H1 (cell line): ENCODE measurements around the gene NUP205. TPM values are rescaled to one million over a fixed set of nuclear protein-coding genes. Genes with fewer than 3 reads are reported as not detected.

Source experiments
- CTCF ChIA-PET: fragments of 300-600 bp; sonication (Branson Sonifier 250); formaldehyde crosslinking; loops from one replicate; lab custom pipeline; 2021; ENCODE audit not compliant: partially characterized antibody; lab: Charles Lee
- POLR2A ChIA-PET: fragments of 300-600 bp; sonication (Branson Sonifier 250); formaldehyde crosslinking; loops from one replicate; lab custom pipeline; 2021; ENCODE audit warnings: inconsistent platforms; ENCODE audit not compliant: partially characterized antibody; lab: Charles Lee
- DNase-seq, 2 experiments: peaks; one replicate each; pipeline versions ENCODE4 v3.0.0 to v3.0.0-alpha.2; 2010 to 2022; ENCODE audit warnings: low spot score in 2 of 2, low read depth in 1 of 2, mixed read lengths in 1 of 2
- FAIRE-seq: peaks from 2 replicates; lab custom pipeline; 2011; peaks lifted over from hg19 to GRCh38; lab: Jason Lieb, UNC
- H2AFZ ChIP-seq: 2 replicates; pipeline ENCODE4 v1.8.1; 2012; ENCODE audit warnings: low read length, inconsistent platforms
- H2AK5ac ChIP-seq: 2 replicates; pipeline ENCODE4 v1.6.1; 2013; ENCODE audit warnings: low read depth, low read length
- H2BK120ac ChIP-seq: replicated peaks from 2 replicates; pipeline ENCODE3; 2013; ENCODE audit warnings: low read depth, low read length, inconsistent platforms
- H2BK12ac ChIP-seq: 2 replicates; pipeline ENCODE4 v1.6.1; 2013; ENCODE audit warnings: low read depth, low read length
- H2BK15ac ChIP-seq: 2 replicates; pipeline ENCODE4 v1.6.1; 2013; ENCODE audit warnings: low read length
- H2BK20ac ChIP-seq: 2 replicates; pipeline ENCODE4 v1.6.1; 2013; ENCODE audit warnings: low read length
- H2BK5ac ChIP-seq: 2 replicates; pipeline ENCODE4 v1.6.1; 2013; ENCODE audit warnings: low read depth, low read length
- H3K14ac ChIP-seq: 2 replicates; pipeline ENCODE4 v1.6.1; 2013; ENCODE audit warnings: inconsistent platforms; ENCODE audit not compliant: insufficient read length
- H3K18ac ChIP-seq: 2 replicates; pipeline ENCODE4 v1.6.1; 2013; ENCODE audit warnings: low read length; ENCODE audit errors: extremely low read depth
- H3K23ac ChIP-seq: 2 replicates; pipeline ENCODE4 v1.6.1; 2013; ENCODE audit warnings: inconsistent platforms; ENCODE audit not compliant: insufficient read length
- H3K23me2 ChIP-seq: 2 replicates; pipeline ENCODE4 v1.6.1; 2013; ENCODE audit warnings: low read depth, low read length
- H3K27ac ChIP-seq: 2 replicates; pipeline ENCODE4 v1.6.1; 2011; ENCODE audit warnings: low read depth, low read length, inconsistent platforms
- H3K27me3 ChIP-seq, 4 experiments: replicated peaks in 1 of 4; 1 replicate in 1 of 4; 2 replicates in 3 of 4; pipeline versions ENCODE4 v1.6.1 to v1.8.1; 2011 to 2013; ENCODE audit warnings: low read length in 3 of 4, mild to moderate bottlenecking in 3 of 4, inconsistent platforms in 2 of 4, mixed read lengths in 2 of 4, moderate library complexity in 1 of 4; ENCODE audit not compliant: control insufficient read depth in 3 of 4, insufficient read depth in 3 of 4; ENCODE audit errors: extremely low read depth in 1 of 4
- H3K36me3 ChIP-seq, 4 experiments: 2 replicates each; pipeline versions ENCODE4 v1.6.1 to v1.8.1; 2011 to 2013; ENCODE audit warnings: mild to moderate bottlenecking in 4 of 4, low read length in 3 of 4, moderate library complexity in 2 of 4, control low read depth in 1 of 4, inconsistent platforms in 1 of 4; ENCODE audit not compliant: insufficient read depth in 4 of 4, control insufficient read depth in 2 of 4
- H3K4ac ChIP-seq: replicated peaks from 2 replicates; pipeline ENCODE3; 2013; ENCODE audit warnings: low read length, low read depth, mixed read lengths, inconsistent platforms; ENCODE audit not compliant: insufficient read length
- H3K4me1 ChIP-seq, 4 experiments: replicated peaks in 1 of 4; 1 replicate in 1 of 4; 2 replicates in 3 of 4; pipeline versions ENCODE4 v1.6.1 to v1.8.1; 2011 to 2013; ENCODE audit warnings: low read length in 3 of 4, inconsistent platforms in 2 of 4, mixed read lengths in 1 of 4; ENCODE audit not compliant: insufficient read depth in 4 of 4, control insufficient read depth in 3 of 4
- H3K4me2 ChIP-seq, 2 experiments: 2 replicates each; pipeline versions ENCODE4 v1.6.1 to v1.8.1; 2011 to 2013; ENCODE audit warnings: low read depth in 2 of 2, low read length in 2 of 2, control low read depth in 1 of 2, inconsistent platforms in 1 of 2, mild to moderate bottlenecking in 1 of 2; ENCODE audit not compliant: insufficient read depth in 1 of 2
- H3K4me3 ChIP-seq, 4 experiments: fragments of 200-600, 300-600 bp in 1 of 4; sonication (generic), shearing (Covaris generic), sonication (Bioruptor Twin) in 1 of 4; 2 replicates each; pipeline versions ENCODE4 v1.5.1 to v1.8.1; 2011 to 2016; ENCODE audit warnings: low read length in 4 of 4, low read depth in 3 of 4, control low read depth in 2 of 4, inconsistent platforms in 2 of 4, mild to moderate bottlenecking in 2 of 4, mixed read lengths in 1 of 4, moderate library complexity in 1 of 4; ENCODE audit not compliant: insufficient read depth in 2 of 4; ENCODE audit errors: extremely low read depth in 1 of 4
- H3K56ac ChIP-seq: replicated peaks from 2 replicates; pipeline ENCODE3; 2013; ENCODE audit warnings: low read depth, mild to moderate bottlenecking, mixed read lengths, low read length, inconsistent platforms; ENCODE audit not compliant: insufficient read length
- H3K79me1 ChIP-seq: 2 replicates; pipeline ENCODE4 v1.6.1; 2013; ENCODE audit warnings: low read depth, low read length, control low read depth
- H3K79me2 ChIP-seq, 2 experiments: 2 replicates each; pipeline versions ENCODE4 v1.6.1 to v1.8.1; 2012 to 2013; ENCODE audit warnings: low read length in 2 of 2, mild to moderate bottlenecking in 2 of 2, inconsistent platforms in 1 of 2; ENCODE audit not compliant: insufficient read depth in 2 of 2, control insufficient read depth in 1 of 2
- H3K9ac ChIP-seq, 4 experiments: replicated peaks in 1 of 4; 1 replicate in 1 of 4; 2 replicates in 3 of 4; pipeline versions ENCODE4 v1.6.1 to v1.8.1; 2011 to 2013; ENCODE audit warnings: low read depth in 3 of 4, low read length in 3 of 4, control low read depth in 2 of 4, mild to moderate bottlenecking in 2 of 4, moderate library complexity in 2 of 4, inconsistent platforms in 1 of 4; ENCODE audit errors: extremely low read depth in 1 of 4
- H3K9me3 ChIP-seq, 2 experiments: 2 replicates each; pipeline versions ENCODE4 v1.6.1 to v1.8.1; 2012 to 2013; ENCODE audit warnings: mild to moderate bottlenecking in 2 of 2, moderate library complexity in 2 of 2, control low read depth in 1 of 2, inconsistent platforms in 1 of 2, low read depth in 1 of 2, low read length in 1 of 2, mixed read lengths in 1 of 2; ENCODE audit not compliant: insufficient read depth in 2 of 2
- H4K20me1 ChIP-seq, 2 experiments: replicated peaks in 1 of 2; 2 replicates each; pipeline versions ENCODE3 to v1.8.1; 2011 to 2013; ENCODE audit warnings: inconsistent platforms in 2 of 2, low read length in 2 of 2, mild to moderate bottlenecking in 1 of 2; ENCODE audit not compliant: insufficient read depth in 2 of 2, control insufficient read depth in 1 of 2
- H4K5ac ChIP-seq: 2 replicates; pipeline ENCODE4 v1.6.1; 2013; ENCODE audit warnings: low read length, low read depth, mixed read lengths, inconsistent platforms; ENCODE audit not compliant: insufficient read length
- H4K8ac ChIP-seq: 2 replicates; pipeline ENCODE4 v1.8.0; 2013; ENCODE audit warnings: mild to moderate bottlenecking, moderate library complexity, low read length, inconsistent platforms; ENCODE audit not compliant: insufficient read depth; ENCODE audit errors: extremely low read depth
- H4K91ac ChIP-seq: replicated peaks from 2 replicates; pipeline ENCODE3; 2013; ENCODE audit warnings: low read length, mixed read lengths, inconsistent platforms; ENCODE audit not compliant: insufficient read length
- ASH2L ChIP-seq: fragments of 200-600, 300-600 bp; sonication (generic); IDR thresholded peaks from one replicate; pipeline ENCODE4 v1.7.1; 2017; ENCODE audit warnings: low read length
- CBX8 ChIP-seq: fragments of 300-800, 300-1000 bp; sonication (generic); IDR thresholded peaks from 2 replicates; pipeline ENCODE4 v1.7.1; 2016; ENCODE audit warnings: low read depth, low read length, borderline replicate concordance
- CTBP2 ChIP-seq: IDR thresholded peaks from 2 replicates; pipeline ENCODE4 v1.7.0; 2011; ENCODE audit warnings: borderline replicate concordance, mild to moderate bottlenecking, moderate library complexity, mixed read lengths, low read length; ENCODE audit not compliant: insufficient read depth, insufficient read length
- HDAC2 ChIP-seq, 2 experiments: fragments of 300-600 bp in 1 of 2; sonication (generic) in 1 of 2; IDR thresholded peaks; 2 replicates each; pipeline ENCODE4 v1.6.1; 2011 to 2012; ENCODE audit warnings: low read depth in 2 of 2, low read length in 2 of 2, mild to moderate bottlenecking in 2 of 2, moderate library complexity in 2 of 2, borderline replicate concordance in 1 of 2, inconsistent platforms in 1 of 2
- KDM4A ChIP-seq: IDR thresholded peaks from one replicate; pipeline ENCODE4 v1.7.1; 2012; ENCODE audit warnings: low read depth, mild to moderate bottlenecking, moderate library complexity, low read length, inconsistent platforms; ENCODE audit not compliant: severe bottlenecking
- SIRT6 ChIP-seq: IDR thresholded peaks from one replicate; pipeline ENCODE4 v1.7.1; 2012; ENCODE audit warnings: low read length, inconsistent platforms
- WGBS, 2 experiments: shearing (Covaris generic) in 1 of 2; methylation state at CpG; one replicate each; pipeline versions ENCODE4 v1.1.6 to v1.1.7; 2013 to 2015; ENCODE audit warnings: low lambda C conversion rate in 2 of 2, mixed read lengths in 2 of 2, inconsistent platforms in 1 of 2, low coverage in 1 of 2, missing lambda C conversion rate in 1 of 2; ENCODE audit not compliant: insufficient replicate concordance in 2 of 2, insufficient coverage in 1 of 2, insufficient read length in 1 of 2; ENCODE audit errors: extremely low coverage in 1 of 2, missing lambda C conversion rate in 1 of 2; 5-methylcytosine and 5-hydroxymethylcytosine counted together
- polyA plus RNA-seq, 7 experiments: library from polyadenylated mRNA; depleted of rRNA in 3 of 7; stranded (reverse) in 5 of 7; unstranded in 2 of 7; fragments of >200 nt in 5 of 7; fragments of 200-250 nt in 2 of 7; gene quantifications; 1 replicate in 5 of 7; 2 replicates in 1 of 7; 4 replicates in 1 of 7; pipeline versions ENCODE4 v1.2.1 to v1.2.3, GENCODE V29; 2011 to 2013; ENCODE audit warnings: missing spikeins in 2 of 7, mixed read lengths in 2 of 7
- total RNA-seq: library from RNA; stranded (reverse); fragmentation: NEBNext Ultra II Directional; extraction: Animal tissue kit (Norgen Biotek cat#: 25700); gene quantifications from 2 replicates; pipeline ENCODE4 v1.2.1, GENCODE V29; 2021

Gene NUP205
- total and polyA plus RNA-seq, 2 of the 8 experiments (the other 6 are each of a cell fraction or from before 2014, with no cell fraction given), result 148 to 216 TPM

GRCh38 chr7:135687466-135687865 lies 129.7 kb downstream of the NUP205 start:
- H2BK15ac ChIP-seq, result no peak overlapping the region
- FAIRE-seq (no peak), DNase-seq (no peak)
- H2BK12ac ChIP-seq, result no peak overlapping the region
- H4K8ac ChIP-seq, result no peak overlapping the region
- CTCF ChIA-PET, result interaction anchor here (0.6 to 3.3 kb wide), 5 partner anchors 10 to 57 kb away, joined by 3 to 22 read pairs (median 4); no protein-coding TSS in a partner anchor
- no peak overlapping the region for H4K5ac ChIP-seq
- peaks cover 0 to 15% (median 5%) of the 10 kb centered on the region in 4 experiments; a peak in 4 of 8 replicates for H3K36me3 ChIP-seq
- H2BK120ac ChIP-seq, result no peak overlapping the region
- peaks cover 4% of the 10 kb centered on the region; the same call in 1 of the 2 replicates for H3K79me1 ChIP-seq
- H3K4me2 ChIP-seq, result no peak overlapping the region
- H2BK20ac ChIP-seq, result no peak overlapping the region
- H2AK5ac ChIP-seq, result no peak overlapping the region
- peaks cover 0 to 3% (median 0%) of the 10 kb centered on the region in 4 experiments; a peak in 1 of 7 replicates for H3K4me1 ChIP-seq
- no peak overlapping the region for H3K4me3 ChIP-seq
- no peak overlapping the region for H2BK5ac ChIP-seq
- H3K23ac ChIP-seq, result no peak overlapping the region
- no peak overlapping the region for H3K4ac ChIP-seq
- H2AFZ ChIP-seq, result no peak overlapping the region
- H4K20me1 ChIP-seq, result peaks cover 0 to 6% of the 10 kb centered on the region in 2 experiments
- H3K27me3 ChIP-seq, result no peaks in the 10 kb centered on the region
- H3K27ac ChIP-seq, result no peak overlapping the region
- H3K9ac ChIP-seq, result no peak overlapping the region
- 0% methylated on average over 1 of the region's 1 CpG; no CpG with 5 or more reads in 1 of the 2 experiments for WGBS, 2 experiments
- no peak overlapping the region for H4K91ac ChIP-seq
- POLR2A ChIA-PET, result interaction anchor here (0.6 to 0.9 kb wide), 2 partner anchors 11 to 1227 kb away, joined by 3 to 4 read pairs; no protein-coding TSS in a partner anchor
- H3K18ac ChIP-seq, result no peak overlapping the region
- H3K23me2 ChIP-seq, result no peaks in the 10 kb centered on the region
- H3K56ac ChIP-seq, result no peak overlapping the region
- no peak overlapping the region for H3K14ac ChIP-seq
- no peaks in the 10 kb centered on the region for H3K79me2 ChIP-seq
- no peaks in the 10 kb centered on the region for H3K9me3 ChIP-seq
- TF ChIP-seq ASH2L (no peak), KDM4A (no peak), CTBP2 (no peak), SIRT6 (no peak), HDAC2 (IDR thresholded peaks at IDR 0.05; ENCODE audit: borderline replicate concordance in 1 of 2, low read depth in 2 of 2, low read length in 2 of 2) (no peak), CBX8 (no peak)
